ENCODE measurements around the gene MICAL3.
"Not testable (repeated sequence)": the region's sequence is repeated elsewhere in the genome, so short reads cannot be mapped to it uniquely, and the experiment has no call there.

GRCh38 chr22:18040898-18041297, 16.5 kb upstream of the MICAL3 start:
- TF ChIP-seq BRCA1 (IDR thresholded peaks at IDR 0.05); BRCA1 (CRISPR knock-in tag; IDR thresholded peaks at IDR 0.05); PREB (CRISPR knock-in tag; IDR thresholded peaks at IDR 0.05); EZH2 (IDR thresholded peaks at IDR 0.05; ENCODE audit: borderline replicate concordance, low read depth, low read length): not testable (repeated sequence)

Data from K562 (cell line).